ENCODE results near the gene CADM2. TPM values are rescaled to one million over a fixed set of nuclear protein-coding genes. Genes with fewer than 3 reads are reported as not detected.

The CADM2 gene
- total RNA-seq, 1 donor from 2014 or later: 3.3 TPM

DNA sequence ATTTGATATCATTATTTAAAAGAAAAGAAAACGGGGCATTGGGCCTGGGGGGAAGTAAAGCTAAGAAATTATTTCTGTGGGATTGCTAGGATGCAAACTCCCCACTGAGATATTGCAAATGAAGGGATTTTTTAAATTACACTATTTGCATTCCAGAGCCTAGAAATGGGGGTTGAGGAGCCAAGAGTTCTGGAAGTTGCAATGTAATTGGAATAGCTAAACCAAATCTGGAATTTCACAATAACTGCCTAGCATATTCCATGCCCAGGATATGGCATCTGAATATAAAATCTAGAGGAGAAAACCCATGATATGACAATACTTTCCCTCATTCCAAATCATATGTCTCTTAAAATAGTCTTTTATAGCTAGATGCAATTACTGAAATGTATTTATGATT lies 93.0 kb downstream of the CADM2 start:
- H3K9me3 Mint-ChIP-seq: peaks cover 5% of the 10 kb centered on the region
- DNase-seq (ENCODE audit: low spot score in 2 of 2, unreplicated experiment in 2 of 2): no peak
- H3K27me3 Mint-ChIP-seq (ENCODE audit: low read depth): no peaks in the 10 kb centered on the region
- TF ChIP-seq, protein P1, sequence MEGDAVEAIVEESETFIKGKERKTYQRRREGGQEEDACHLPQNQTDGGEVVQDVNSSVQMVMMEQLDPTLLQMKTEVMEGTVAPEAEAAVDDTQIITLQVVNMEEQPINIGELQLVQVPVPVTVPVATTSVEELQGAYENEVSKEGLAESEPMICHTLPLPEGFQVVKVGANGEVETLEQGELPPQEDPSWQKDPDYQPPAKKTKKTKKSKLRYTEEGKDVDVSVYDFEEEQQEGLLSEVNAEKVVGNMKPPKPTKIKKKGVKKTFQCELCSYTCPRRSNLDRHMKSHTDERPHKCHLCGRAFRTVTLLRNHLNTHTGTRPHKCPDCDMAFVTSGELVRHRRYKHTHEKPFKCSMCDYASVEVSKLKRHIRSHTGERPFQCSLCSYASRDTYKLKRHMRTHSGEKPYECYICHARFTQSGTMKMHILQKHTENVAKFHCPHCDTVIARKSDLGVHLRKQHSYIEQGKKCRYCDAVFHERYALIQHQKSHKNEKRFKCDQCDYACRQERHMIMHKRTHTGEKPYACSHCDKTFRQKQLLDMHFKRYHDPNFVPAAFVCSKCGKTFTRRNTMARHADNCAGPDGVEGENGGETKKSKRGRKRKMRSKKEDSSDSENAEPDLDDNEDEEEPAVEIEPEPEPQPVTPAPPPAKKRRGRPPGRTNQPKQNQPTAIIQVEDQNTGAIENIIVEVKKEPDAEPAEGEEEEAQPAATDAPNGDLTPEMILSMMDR (IDR thresholded peaks at IDR 0.05; ENCODE audit: unreplicated experiment): no peak
- no peaks in the 10 kb centered on the region for H3K4me1 Mint-ChIP-seq
- no peak overlapping the region for H3K4me3 Mint-ChIP-seq
- H3K36me3 Mint-ChIP-seq: no peaks in the 10 kb centered on the region
- H3K27ac Mint-ChIP-seq: no peak overlapping the region

DNA sequence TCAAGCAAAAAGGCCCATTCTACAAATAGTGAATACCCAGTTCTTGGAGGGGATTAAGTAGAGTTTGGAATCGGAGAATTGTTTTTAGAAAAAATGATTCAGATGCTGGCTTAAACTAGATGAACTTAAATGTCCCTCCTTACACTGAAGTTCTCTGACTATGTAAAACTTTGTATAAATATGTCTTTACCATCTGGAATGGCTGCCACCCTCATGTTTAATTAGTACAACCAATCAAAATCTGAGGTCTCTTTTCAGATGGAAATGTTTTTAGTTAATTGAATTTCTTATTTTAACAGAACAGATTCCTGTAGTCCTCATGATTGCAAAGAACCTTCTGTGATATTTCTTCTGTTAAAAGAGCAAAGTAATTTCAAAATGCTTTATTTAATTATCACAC lies 94.8 kb downstream of the CADM2 start:
- Mint-ChIP-seq H3K27ac (no peak overlapping the region), H3K4me3 (no peak overlapping the region), H3K4me1 (no peaks in the 10 kb centered on the region), H3K9me3 (peaks cover 5% of the 10 kb centered on the region), H3K27me3 (ENCODE audit: low read depth) (no peaks in the 10 kb centered on the region), H3K36me3 (no peaks in the 10 kb centered on the region)
- no peak for DNase-seq (ENCODE audit: low spot score in 2 of 2, unreplicated experiment in 2 of 2)
- TF ChIP-seq, protein P1 (IDR thresholded peaks at IDR 0.05; ENCODE audit: unreplicated experiment): no peak

DNA sequence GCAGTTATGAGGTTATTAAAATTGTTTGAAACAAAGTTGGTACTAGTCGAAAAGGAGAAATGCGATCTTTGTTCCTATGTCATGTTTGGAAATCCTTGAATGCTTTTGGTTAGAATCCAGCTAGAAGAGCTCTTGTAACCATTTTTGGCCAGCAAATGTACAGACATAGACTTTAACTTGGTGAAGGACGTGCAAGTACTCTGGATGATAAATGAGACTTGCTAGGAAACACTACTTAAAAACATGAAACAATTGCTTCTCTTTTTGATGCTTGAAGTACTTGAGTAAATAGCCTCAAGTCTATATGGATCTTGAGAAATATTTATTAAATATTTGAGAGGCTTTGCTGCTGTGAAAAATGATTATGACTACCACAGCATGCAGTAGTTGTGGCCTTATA lies 95.8 kb downstream of the CADM2 start:
- Mint-ChIP-seq H3K27me3 (ENCODE audit: low read depth) (no peaks in the 10 kb centered on the region), H3K9me3 (no peaks in the 10 kb centered on the region), H3K4me1 (no peaks in the 10 kb centered on the region), H3K36me3 (no peaks in the 10 kb centered on the region), H3K4me3 (no peak overlapping the region), H3K27ac (no peak overlapping the region)
- no peak for DNase-seq (ENCODE audit: low spot score in 2 of 2, unreplicated experiment in 2 of 2)
- TF ChIP-seq, protein P1 (IDR thresholded peaks at IDR 0.05; ENCODE audit: unreplicated experiment): no peak

DNA sequence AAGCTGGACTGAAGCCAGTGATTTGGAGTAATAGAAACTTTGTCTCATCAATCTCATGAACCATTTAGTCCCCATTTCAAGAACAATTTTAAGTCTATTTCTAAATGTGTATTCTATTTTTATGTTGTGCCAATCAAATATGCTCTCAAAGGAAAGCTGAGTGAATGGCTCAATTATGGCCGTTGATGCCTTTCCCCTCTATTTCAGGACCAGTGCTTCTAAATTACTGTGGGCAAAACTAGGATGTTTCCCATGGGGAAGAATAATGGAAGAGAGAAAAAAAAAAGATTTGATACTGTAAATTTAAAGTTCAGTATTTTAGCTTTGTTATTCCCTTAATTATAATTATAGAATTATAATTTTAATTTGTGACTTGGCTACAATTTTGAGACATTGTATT lies 110.1 kb downstream of the CADM2 start:
- Mint-ChIP-seq H3K36me3 (no peaks in the 10 kb centered on the region), H3K27ac (no peak overlapping the region), H3K9me3 (no peaks in the 10 kb centered on the region), H3K4me1 (no peaks in the 10 kb centered on the region), H3K27me3 (ENCODE audit: low read depth) (no peaks in the 10 kb centered on the region), H3K4me3 (no peak overlapping the region)
- TF ChIP-seq, protein P1 (IDR thresholded peaks at IDR 0.05; ENCODE audit: unreplicated experiment): no peak
- no peak for DNase-seq (ENCODE audit: low spot score in 2 of 2, unreplicated experiment in 2 of 2)

DNA sequence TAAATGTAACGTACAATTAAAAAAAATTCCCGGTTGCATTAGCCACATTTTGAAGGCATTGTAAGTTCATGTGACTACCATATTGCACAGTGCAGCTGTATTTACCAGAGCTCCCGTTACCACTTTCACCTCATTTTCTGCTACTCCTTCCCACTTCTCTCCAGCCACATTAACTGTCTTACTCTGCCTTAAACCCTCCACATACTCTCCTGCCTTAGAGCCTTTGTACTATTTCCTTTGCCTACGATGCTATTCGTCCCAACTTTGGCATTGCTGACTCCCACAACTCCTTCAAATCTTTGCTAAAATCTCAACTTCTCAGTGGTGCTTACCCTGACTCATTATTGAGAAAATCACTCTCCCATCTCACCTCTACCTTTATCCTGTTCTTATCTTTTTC lies 115.2 kb downstream of the CADM2 start:
- no peak overlapping the region for H3K4me3 Mint-ChIP-seq
- no peak for DNase-seq (ENCODE audit: low spot score in 2 of 2, unreplicated experiment in 2 of 2)
- H3K36me3 Mint-ChIP-seq: no peaks in the 10 kb centered on the region
- H3K9me3 Mint-ChIP-seq: no peaks in the 10 kb centered on the region
- H3K27ac Mint-ChIP-seq: no peak overlapping the region
- H3K4me1 Mint-ChIP-seq: no peaks in the 10 kb centered on the region
- no peaks in the 10 kb centered on the region for H3K27me3 Mint-ChIP-seq (ENCODE audit: low read depth)
- TF ChIP-seq, protein P1 (IDR thresholded peaks at IDR 0.05; ENCODE audit: unreplicated experiment): no peak

DNA sequence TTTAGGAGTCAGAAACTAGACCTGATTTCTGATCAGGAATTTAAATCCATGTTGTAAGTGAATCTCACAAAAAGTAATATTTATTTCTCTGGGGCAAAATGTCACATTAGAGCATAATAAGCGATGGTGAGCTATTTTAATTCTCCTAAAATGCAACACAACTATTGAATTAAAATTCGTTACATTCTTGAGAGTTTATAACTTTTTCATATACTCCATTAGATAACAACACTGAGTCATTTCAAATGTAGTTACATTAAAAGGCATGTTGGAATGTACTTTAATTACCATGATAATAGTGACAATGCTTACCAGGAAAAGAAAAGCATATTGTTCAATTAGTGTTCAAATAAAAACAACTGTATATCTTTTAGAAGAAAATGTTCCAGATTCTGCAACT lies 116.9 kb downstream of the CADM2 start:
- DNase-seq (ENCODE audit: low spot score in 2 of 2, unreplicated experiment in 2 of 2): no peak
- Mint-ChIP-seq H3K27me3 (ENCODE audit: low read depth) (no peaks in the 10 kb centered on the region), H3K36me3 (no peaks in the 10 kb centered on the region), H3K9me3 (no peaks in the 10 kb centered on the region), H3K27ac (no peak overlapping the region), H3K4me3 (no peak overlapping the region), H3K4me1 (no peaks in the 10 kb centered on the region)
- TF ChIP-seq, protein P1 (IDR thresholded peaks at IDR 0.05; ENCODE audit: unreplicated experiment): no peak
